GM19452 (cell line): ENCODE measurements around the gene PRICKLE3.

Experiments
- ATAC-seq: cut with Tn5 transposase; IDR thresholded peaks from one replicate; pipeline ENCODE4 v1.9.1; 2021; ENCODE audit not compliant: unreplicated experiment

The PRICKLE3 gene

GRCh38 chrX:49208399-49208798 is 22.2 kb upstream of the PRICKLE3 start:
- no peak for ATAC-seq

- no peak for ATAC-seq
These were observed 20.4 kb upstream of the PRICKLE3 start for GRCh38 chrX:49206543-49206942.

GRCh38 chrX:49205443-49205842 is 19.3 kb upstream of the PRICKLE3 start:
- no peak for ATAC-seq

- ATAC-seq: no peak
These were observed 18.5 kb upstream of the PRICKLE3 start for GRCh38 chrX:49204709-49205108.

- no peak for ATAC-seq
These were observed 17.8 kb upstream of the PRICKLE3 start for GRCh38 chrX:49204017-49204416.

- no peak for ATAC-seq
These were observed 17.4 kb upstream of the PRICKLE3 start for GRCh38 chrX:49203536-49203935.

- no peak for ATAC-seq
These were observed 15.8 kb upstream of the PRICKLE3 start for GRCh38 chrX:49202022-49202421.

- ATAC-seq: peak; percentile 96
These were observed 14.0 kb upstream of the PRICKLE3 start, which contains the start of gene SYP for GRCh38 chrX:49199906-49200771. SYP (minus strand) TSS chrX:49200193; CDS start chrX:49200186, 7 bp downstream.

- no peak for ATAC-seq
These were observed 13.1 kb upstream of the PRICKLE3 start for GRCh38 chrX:49199315-49199595.

- ATAC-seq: no peak
These were observed 12.6 kb upstream of the PRICKLE3 start for GRCh38 chrX:49198540-49199314.

GRCh38 chrX:49197543-49198087 is 11.4 kb upstream of the PRICKLE3 start:
- ATAC-seq: no peak

GRCh38 chrX:49193542-49193964 is 7.4 kb upstream of the PRICKLE3 start:
- no peak for ATAC-seq

- ATAC-seq: no peak
These were observed 6.7 kb upstream of the PRICKLE3 start for GRCh38 chrX:49192722-49193328.

GRCh38 chrX:49191574-49192011 is 5.4 kb upstream of the PRICKLE3 start:
- ATAC-seq: peak; percentile 6

- peak; percentile 90 for ATAC-seq
These were observed 4.8 kb upstream of the PRICKLE3 start for GRCh38 chrX:49190821-49191573.

- no peak for ATAC-seq
These were observed 3.4 kb upstream of the PRICKLE3 start for GRCh38 chrX:49189606-49190005.

GRCh38 chrX:49188468-49189076 is 2.4 kb upstream of the PRICKLE3 start:
- no peak for ATAC-seq

- ATAC-seq: no peak
These were observed 1.4 kb upstream of the PRICKLE3 start for GRCh38 chrX:49187526-49187925.

GRCh38 chrX:49187028-49187394 is 838 bp upstream of the PRICKLE3 start:
- no peak for ATAC-seq
